Vagina (tissue), 2 donors: Measurements from ENCODE around the gene CBY2. TPM values are rescaled to one million over a fixed set of nuclear protein-coding genes. Genes with fewer than 3 reads are reported as not detected.

Experiments
- DNase-seq, 2 donors: peaks; one replicate each; pipeline ENCODE4 v3.0.0-alpha.2; 2017; ENCODE audit errors: extremely low spot score in 2 of 2
- H3K27ac ChIP-seq: fragments of 200-600 bp; sonication (generic); one replicate; pipeline ENCODE4 v1.5.1; 2019
- H3K27me3 ChIP-seq: fragments of 200-600 bp; sonication (generic); one replicate; pipeline ENCODE4 v1.5.1; 2019
- H3K36me3 ChIP-seq, 2 donors: fragments of 200-600 bp; sonication (generic); one replicate each; pipeline ENCODE4 v1.5.1; 2017 to 2019
- H3K4me1 ChIP-seq: fragments of 200-600 bp; sonication (generic); one replicate; pipeline ENCODE4 v1.5.1; 2019
- H3K4me3 ChIP-seq, 2 donors: fragments of 200-600 bp; sonication (generic); 1 replicate in 1 of 2; 2 replicates in 1 of 2; pipeline ENCODE4 v1.5.1; 2016 to 2019
- H3K9me3 ChIP-seq: fragments of 200-600 bp; sonication (generic); one replicate; pipeline ENCODE4 v1.5.1; 2019
- CTCF ChIP-seq, 3 experiments: fragments of 450-650 bp in 2 of 3; fragments of 200-600 bp in 1 of 3; sonication (generic) in 1 of 3; IDR thresholded peaks; one replicate each; pipeline ENCODE4 v1.5.1; 2017 to 2019; ENCODE audit warnings: antibody characterized with exemption in 3 of 3, mild to moderate bottlenecking in 2 of 3, moderate library complexity in 2 of 3
- POLR2A ChIP-seq, 2 donors: fragments of 450-650 bp; IDR thresholded peaks; one replicate each; pipeline ENCODE4 v1.6.1; 2017; ENCODE audit warnings: antibody characterized with exemption in 2 of 2, mild to moderate bottlenecking in 2 of 2, moderate library complexity in 2 of 2
- POLR2AphosphoS5 ChIP-seq, 2 donors: sonication (generic); formaldehyde crosslinking; IDR thresholded peaks; one replicate each; pipeline ENCODE4 v1.9.0; 2017; ENCODE audit warnings: antibody characterized with exemption in 2 of 2, mild to moderate bottlenecking in 2 of 2, low read depth in 1 of 2; ENCODE audit not compliant: insufficient read depth in 1 of 2
- intact Hi-C: fragments of 100-400 bp; cut with DNase I; formaldehyde crosslinking; loops from one replicate; pipeline ENCODE4 v1.15.1; 2023
- total RNA-seq: library from RNA; depleted of rRNA; stranded (reverse); fragments of >200 nt; gene quantifications from one replicate; pipeline ENCODE4 v1.2.3, GENCODE V29; 2016

Gene CBY2
- total RNA-seq, 1 donor from 2014 or later, result not detected

- DNase-seq, result peak; percentile 31 to 56
- intact Hi-C loops, result no loop called here
- no peak overlapping the region for H3K4me3 ChIP-seq
- no peak overlapping the region for H3K27ac ChIP-seq
- no peaks in the 10 kb centered on the region for H3K36me3 ChIP-seq
- no peaks in the 10 kb centered on the region for H3K27me3 ChIP-seq
- TF ChIP-seq POLR2AphosphoS5 (IDR thresholded peaks at IDR 0.05; ENCODE audit: insufficient read depth in 1 of 2, low read depth in 1 of 2) (no peak), POLR2A (IDR thresholded peaks at IDR 0.05) (no peak), CTCF (IDR thresholded peaks at IDR 0.05) (no peak)
- H3K4me1 ChIP-seq, result no peaks in the 10 kb centered on the region
- H3K9me3 ChIP-seq, result no peaks in the 10 kb centered on the region
Observed at GRCh38 chr13:45715351-45715750, 13.2 kb downstream of the CBY2 start.

- Histone ChIP-seq H3K27me3 (no peaks in the 10 kb centered on the region), H3K4me1 (no peaks in the 10 kb centered on the region), H3K4me3 (no peak overlapping the region), H3K36me3 (no peaks in the 10 kb centered on the region), H3K27ac (no peak overlapping the region), H3K9me3 (no peaks in the 10 kb centered on the region)
- no peak for DNase-seq
- TF ChIP-seq CTCF (IDR thresholded peaks at IDR 0.05) (no peak), POLR2AphosphoS5 (IDR thresholded peaks at IDR 0.05; ENCODE audit: insufficient read depth in 1 of 2, low read depth in 1 of 2) (no peak), POLR2A (IDR thresholded peaks at IDR 0.05) (no peak)
- intact Hi-C loops, result no loop called here
Observed at GRCh38 chr13:45717349-45717748, 15.2 kb downstream of the CBY2 start.

GRCh38 chr13:45718063-45718462 is 15.9 kb downstream of the CBY2 start:
- intact Hi-C loops, result no loop called here
- H3K4me1 ChIP-seq, result no peaks in the 10 kb centered on the region
- H3K9me3 ChIP-seq, result no peaks in the 10 kb centered on the region
- no peaks in the 10 kb centered on the region for H3K27me3 ChIP-seq
- no peak overlapping the region for H3K4me3 ChIP-seq
- no peaks in the 10 kb centered on the region for H3K36me3 ChIP-seq
- no peak for TF ChIP-seq CTCF (IDR thresholded peaks at IDR 0.05)
- TF ChIP-seq POLR2AphosphoS5 (IDR thresholded peaks at IDR 0.05; ENCODE audit: insufficient read depth in 1 of 2, low read depth in 1 of 2), result no peak
- TF ChIP-seq POLR2A (IDR thresholded peaks at IDR 0.05), result no peak
- DNase-seq, result peak; percentile 1 to 5
- no peak overlapping the region for H3K27ac ChIP-seq

GRCh38 chr13:45718992-45719391 is 16.9 kb downstream of the CBY2 start:
- Histone ChIP-seq H3K27ac (no peak overlapping the region), H3K4me1 (no peaks in the 10 kb centered on the region), H3K36me3 (no peaks in the 10 kb centered on the region), H3K4me3 (no peak overlapping the region), H3K27me3 (no peaks in the 10 kb centered on the region), H3K9me3 (no peaks in the 10 kb centered on the region)
- intact Hi-C loops, result no loop called here
- TF ChIP-seq CTCF (IDR thresholded peaks at IDR 0.05), result no peak
- no peak for TF ChIP-seq POLR2AphosphoS5 (IDR thresholded peaks at IDR 0.05; ENCODE audit: insufficient read depth in 1 of 2, low read depth in 1 of 2)
- no peak for TF ChIP-seq POLR2A (IDR thresholded peaks at IDR 0.05)
- DNase-seq, result no peak

GRCh38 chr13:45721203-45721731 is 19.1 kb downstream of the CBY2 start:
- Histone ChIP-seq H3K27me3 (no peaks in the 10 kb centered on the region), H3K9me3 (no peaks in the 10 kb centered on the region), H3K4me3 (no peak overlapping the region), H3K4me1 (no peaks in the 10 kb centered on the region), H3K36me3 (no peaks in the 10 kb centered on the region), H3K27ac (no peak overlapping the region)
- no peak for TF ChIP-seq POLR2AphosphoS5 (IDR thresholded peaks at IDR 0.05; ENCODE audit: insufficient read depth in 1 of 2, low read depth in 1 of 2)
- no peak for TF ChIP-seq CTCF (IDR thresholded peaks at IDR 0.05)
- no peak for TF ChIP-seq POLR2A (IDR thresholded peaks at IDR 0.05)
- intact Hi-C loops, result no loop called here
- DNase-seq, result peak in 1 of 2 donors; percentile 64
